GM23248 (cell line): ENCODE results near the gene LTF.

Experiments used
- EZH2 ChIP-seq: fragments of 200-600 bp; sonication (generic); IDR thresholded peaks from 2 replicates; pipeline ENCODE4 v1.6.1; 2018; ENCODE audit warnings: antibody characterized with exemption, mild to moderate bottlenecking; ENCODE audit not compliant: insufficient read depth, poor library complexity, severe bottlenecking
- EZH2phosphoT487 ChIP-seq: fragments of 200-600 bp; sonication (generic); IDR thresholded peaks from 2 replicates; pipeline ENCODE4 v1.6.1; 2018; ENCODE audit warnings: antibody characterized with exemption, moderate library complexity, mild to moderate bottlenecking, low read depth; ENCODE audit not compliant: insufficient read depth

- TF ChIP-seq EZH2phosphoT487 (no peak), EZH2 (no peak)
These were observed 33.0 kb upstream of the LTF start, which contains the start of gene RTP3 for GRCh38 chr3:46497556-46498265.
